Measurements from ENCODE around the gene GAPDHS. TPM values are rescaled to one million over a fixed set of nuclear protein-coding genes. Genes with fewer than 3 reads are reported as not detected.
A peak's percentile ranks its signal among the peaks of the same experiment; 100 is the strongest.

Gene GAPDHS
- polyA plus RNA-seq, 4 donors, result not detected

DNA sequence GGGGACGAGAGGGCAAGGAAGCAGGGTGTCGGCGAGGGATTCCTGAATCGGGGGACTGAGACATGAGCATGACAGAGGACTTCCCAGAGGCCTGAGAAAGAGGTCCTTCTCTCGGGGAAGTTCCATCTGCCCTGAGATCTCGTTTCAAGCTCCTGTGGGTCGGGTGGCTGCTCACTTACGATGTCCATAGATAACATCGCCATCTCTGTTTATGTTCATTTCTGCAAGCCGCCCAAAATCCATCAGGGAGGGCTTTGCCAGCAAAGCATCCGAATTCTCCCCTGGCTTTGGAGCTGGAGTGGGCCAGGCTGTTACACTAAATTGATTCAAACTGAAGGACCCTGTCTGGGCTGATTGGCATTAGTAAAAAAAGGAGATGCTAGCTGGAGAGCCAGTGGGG lies 25.7 kb upstream of the GAPDHS start:
- no peak for FAIRE-seq
- Histone ChIP-seq H3K4me1 (ENCODE audit: control insufficient read depth in 3 of 3, insufficient read depth in 2 of 3, low read depth in 1 of 3, low read length in 2 of 3) (peaks cover 0 to 6% (median 0%) of the 10 kb centered on the region in 3 donors), H3K9me3 (ENCODE audit: control insufficient read depth in 2 of 2, insufficient read depth in 1 of 2, low read depth in 1 of 2, low read length in 1 of 2) (no peaks in the 10 kb centered on the region), H3K36me3 (ENCODE audit: control insufficient read depth in 3 of 3, insufficient read depth in 2 of 3, low read depth in 1 of 3, low read length in 3 of 3) (peaks cover 0 to 19% (median 0%) of the 10 kb centered on the region in 3 donors), H3K27me3 (ENCODE audit: control insufficient read depth in 3 of 3, insufficient read depth in 3 of 3, low read length in 3 of 3) (peaks cover 0 to 17% (median 7%) of the 10 kb centered on the region in 3 donors), H3K27ac (ENCODE audit: low read depth in 1 of 3, low read length in 2 of 3) (no peak overlapping the region), H3K4me3 (ENCODE audit: low read depth in 1 of 3, low read length in 3 of 3) (no peak overlapping the region)
- no peak for DNase-seq
- WGBS, 3 donors, result 80 to 89% (median 83%) methylated on average over 11 of the region's 11 CpGs

- Histone ChIP-seq H3K27ac (ENCODE audit: low read depth in 1 of 3, low read length in 2 of 3) (no peak overlapping the region), H3K4me3 (ENCODE audit: low read depth in 1 of 3, low read length in 3 of 3) (no peak overlapping the region), H3K4me1 (ENCODE audit: control insufficient read depth in 3 of 3, insufficient read depth in 2 of 3, low read depth in 1 of 3, low read length in 2 of 3) (peaks cover 0 to 6% (median 0%) of the 10 kb centered on the region in 3 donors), H3K36me3 (ENCODE audit: control insufficient read depth in 3 of 3, insufficient read depth in 2 of 3, low read depth in 1 of 3, low read length in 3 of 3) (peaks cover 0 to 16% (median 0%) of the 10 kb centered on the region in 3 donors), H3K9me3 (ENCODE audit: control insufficient read depth in 2 of 2, insufficient read depth in 1 of 2, low read depth in 1 of 2, low read length in 1 of 2) (no peaks in the 10 kb centered on the region), H3K27me3 (ENCODE audit: control insufficient read depth in 3 of 3, insufficient read depth in 3 of 3, low read length in 3 of 3) (peaks cover 0 to 22% (median 11%) of the 10 kb centered on the region in 3 donors)
- WGBS, 3 donors, result 83 to 88% (median 85%) methylated on average over 3 of the region's 3 CpGs
- no peak for DNase-seq
- no peak for FAIRE-seq
Observed at GRCh38 chr19:35508129-35508528, 25.1 kb upstream of the GAPDHS start.

- H3K4me1 ChIP-seq (ENCODE audit: control insufficient read depth in 3 of 3, insufficient read depth in 2 of 3, low read depth in 1 of 3, low read length in 2 of 3), result peaks cover 0 to 6% (median 0%) of the 10 kb centered on the region in 3 donors
- 15 to 22% (median 20%) methylated on average over 12 of the region's 12 CpGs for WGBS, 3 donors
- peak overlapping the region in 1 of 3 donors; percentile 67 for H3K27ac ChIP-seq (ENCODE audit: low read depth in 1 of 3, low read length in 2 of 3)
- peaks cover 0 to 11% (median 0%) of the 10 kb centered on the region in 3 donors for H3K36me3 ChIP-seq (ENCODE audit: control insufficient read depth in 3 of 3, insufficient read depth in 2 of 3, low read depth in 1 of 3, low read length in 3 of 3)
- H3K9me3 ChIP-seq (ENCODE audit: control insufficient read depth in 2 of 2, insufficient read depth in 1 of 2, low read depth in 1 of 2, low read length in 1 of 2), result no peaks in the 10 kb centered on the region
- DNase-seq (peak; percentile 37 to 80), FAIRE-seq (no peak)
- peaks cover 0 to 31% (median 11%) of the 10 kb centered on the region in 3 donors for H3K27me3 ChIP-seq (ENCODE audit: control insufficient read depth in 3 of 3, insufficient read depth in 3 of 3, low read length in 3 of 3)
- peak overlapping the region in 1 of 3 donors; percentile 52 for H3K4me3 ChIP-seq (ENCODE audit: low read depth in 1 of 3, low read length in 3 of 3)
Observed at GRCh38 chr19:35509018-35509652, 24.1 kb upstream of the GAPDHS start.

DNA sequence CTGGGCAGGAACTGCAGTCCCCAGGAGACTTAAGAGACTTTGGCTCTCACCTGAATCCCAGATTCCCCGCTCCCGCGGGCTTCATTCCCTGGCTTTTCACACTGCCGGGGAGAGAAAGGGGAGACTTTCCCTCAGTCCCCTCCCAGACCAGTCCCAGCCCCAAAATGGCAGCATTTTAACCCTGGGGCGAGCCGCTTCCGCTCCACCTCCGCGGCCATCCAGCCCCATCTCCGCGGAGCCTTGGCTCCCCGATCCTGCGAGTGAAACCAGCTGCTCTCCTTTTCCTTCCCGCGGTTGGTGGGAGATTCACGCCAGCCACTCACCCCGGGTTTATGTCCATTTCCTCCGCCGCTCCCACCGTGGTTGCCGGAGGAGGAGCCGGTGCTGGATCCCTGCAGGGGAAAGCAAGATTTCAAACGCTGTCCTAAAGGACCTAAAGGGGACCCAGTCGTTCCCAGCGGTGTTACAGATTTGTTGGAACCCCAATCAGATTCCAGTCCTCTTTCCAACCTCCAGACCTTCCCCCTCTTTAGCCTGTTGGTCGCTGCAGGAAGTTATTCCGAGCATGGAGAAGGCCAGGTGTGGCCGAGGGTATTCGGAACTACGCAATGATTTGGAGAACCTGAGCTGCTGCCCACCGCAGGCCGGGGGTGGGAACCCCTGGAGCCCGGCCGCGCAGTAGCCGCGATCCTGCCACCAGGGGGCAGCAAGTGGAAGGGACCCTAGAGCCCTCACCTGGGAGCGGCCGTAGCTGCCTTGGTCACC lies 23.2 kb upstream of the GAPDHS start:
- H3K4me3 ChIP-seq (ENCODE audit: low read depth in 1 of 3, low read length in 3 of 3), result peak overlapping the region in 1 of 3 donors; percentile 52
- H3K36me3 ChIP-seq (ENCODE audit: control insufficient read depth in 3 of 3, insufficient read depth in 2 of 3, low read depth in 1 of 3, low read length in 3 of 3), result peaks cover 0 to 9% (median 0%) of the 10 kb centered on the region in 3 donors
- H3K27me3 ChIP-seq (ENCODE audit: control insufficient read depth in 3 of 3, insufficient read depth in 3 of 3, low read length in 3 of 3), result peaks cover 0 to 37% (median 13%) of the 10 kb centered on the region in 3 donors
- peak overlapping the region in 2 of 3 donors; percentile 23 to 67 for H3K27ac ChIP-seq (ENCODE audit: low read depth in 1 of 3, low read length in 2 of 3)
- DNase-seq, result peak; percentile 66 to 92
- no peaks in the 10 kb centered on the region for H3K9me3 ChIP-seq (ENCODE audit: control insufficient read depth in 2 of 2, insufficient read depth in 1 of 2, low read depth in 1 of 2, low read length in 1 of 2)
- no peak for FAIRE-seq
- 0 to 3% (median 1%) methylated on average over 37 to 39 of the region's 39 CpGs for WGBS, 3 donors
- peaks cover 0 to 6% (median 0%) of the 10 kb centered on the region in 3 donors for H3K4me1 ChIP-seq (ENCODE audit: control insufficient read depth in 3 of 3, insufficient read depth in 2 of 3, low read depth in 1 of 3, low read length in 2 of 3)

- Histone ChIP-seq H3K9me3 (ENCODE audit: control insufficient read depth in 2 of 2, insufficient read depth in 1 of 2, low read depth in 1 of 2, low read length in 1 of 2) (no peaks in the 10 kb centered on the region), H3K4me3 (ENCODE audit: low read depth in 1 of 3, low read length in 3 of 3) (peak overlapping the region in 1 of 3 donors; percentile 52), H3K36me3 (ENCODE audit: control insufficient read depth in 3 of 3, insufficient read depth in 2 of 3, low read depth in 1 of 3, low read length in 3 of 3) (peaks cover 0 to 3% (median 0%) of the 10 kb centered on the region in 3 donors), H3K4me1 (ENCODE audit: control insufficient read depth in 3 of 3, insufficient read depth in 2 of 3, low read depth in 1 of 3, low read length in 2 of 3) (peaks cover 0 to 6% (median 0%) of the 10 kb centered on the region in 3 donors), H3K27ac (ENCODE audit: low read depth in 1 of 3, low read length in 2 of 3) (no peak overlapping the region), H3K27me3 (ENCODE audit: control insufficient read depth in 3 of 3, insufficient read depth in 3 of 3, low read length in 3 of 3) (peaks cover 0 to 37% (median 13%) of the 10 kb centered on the region in 3 donors)
- FAIRE-seq (no peak), DNase-seq (no peak)
- WGBS, 3 donors, result 5 to 13% (median 9%) methylated on average over 14 to 15 of the region's 15 CpGs
Observed at GRCh38 chr19:35510626-35510964, 22.7 kb upstream of the GAPDHS start.

DNA sequence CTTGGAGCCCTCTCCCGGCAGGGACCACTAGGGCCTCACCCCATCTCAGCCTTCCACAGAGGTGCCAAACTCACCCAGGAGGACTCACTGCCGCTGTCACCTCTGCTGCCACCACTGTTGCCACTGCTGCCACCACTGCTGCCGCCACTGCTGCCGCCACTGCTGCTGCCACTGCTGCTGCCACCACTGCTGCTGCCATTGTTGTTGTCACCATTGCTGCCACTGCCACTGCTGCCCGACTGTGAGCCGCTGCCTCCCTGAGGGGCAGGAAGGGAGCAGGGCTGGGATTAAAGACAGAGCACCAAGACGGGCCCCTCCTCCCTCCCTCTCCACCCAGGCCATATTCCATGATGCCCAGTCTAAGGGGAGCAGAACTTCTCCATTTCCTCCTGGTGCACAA lies 21.9 kb upstream of the GAPDHS start:
- Histone ChIP-seq H3K36me3 (ENCODE audit: control insufficient read depth in 3 of 3, insufficient read depth in 2 of 3, low read depth in 1 of 3, low read length in 3 of 3) (peaks cover 0 to 2% (median 0%) of the 10 kb centered on the region in 3 donors), H3K4me3 (ENCODE audit: low read depth in 1 of 3, low read length in 3 of 3) (no peak overlapping the region), H3K9me3 (ENCODE audit: control insufficient read depth in 2 of 2, insufficient read depth in 1 of 2, low read depth in 1 of 2, low read length in 1 of 2) (no peaks in the 10 kb centered on the region), H3K4me1 (ENCODE audit: control insufficient read depth in 3 of 3, insufficient read depth in 2 of 3, low read depth in 1 of 3, low read length in 2 of 3) (peaks cover 0 to 6% (median 0%) of the 10 kb centered on the region in 3 donors), H3K27me3 (ENCODE audit: control insufficient read depth in 3 of 3, insufficient read depth in 3 of 3, low read length in 3 of 3) (peaks cover 0 to 37% (median 13%) of the 10 kb centered on the region in 3 donors), H3K27ac (ENCODE audit: low read depth in 1 of 3, low read length in 2 of 3) (no peak overlapping the region)
- WGBS, 3 donors, result 67 to 73% (median 73%) methylated on average over 5 to 7 of the region's 7 CpGs
- FAIRE-seq (no peak), DNase-seq (no peak)

DNA sequence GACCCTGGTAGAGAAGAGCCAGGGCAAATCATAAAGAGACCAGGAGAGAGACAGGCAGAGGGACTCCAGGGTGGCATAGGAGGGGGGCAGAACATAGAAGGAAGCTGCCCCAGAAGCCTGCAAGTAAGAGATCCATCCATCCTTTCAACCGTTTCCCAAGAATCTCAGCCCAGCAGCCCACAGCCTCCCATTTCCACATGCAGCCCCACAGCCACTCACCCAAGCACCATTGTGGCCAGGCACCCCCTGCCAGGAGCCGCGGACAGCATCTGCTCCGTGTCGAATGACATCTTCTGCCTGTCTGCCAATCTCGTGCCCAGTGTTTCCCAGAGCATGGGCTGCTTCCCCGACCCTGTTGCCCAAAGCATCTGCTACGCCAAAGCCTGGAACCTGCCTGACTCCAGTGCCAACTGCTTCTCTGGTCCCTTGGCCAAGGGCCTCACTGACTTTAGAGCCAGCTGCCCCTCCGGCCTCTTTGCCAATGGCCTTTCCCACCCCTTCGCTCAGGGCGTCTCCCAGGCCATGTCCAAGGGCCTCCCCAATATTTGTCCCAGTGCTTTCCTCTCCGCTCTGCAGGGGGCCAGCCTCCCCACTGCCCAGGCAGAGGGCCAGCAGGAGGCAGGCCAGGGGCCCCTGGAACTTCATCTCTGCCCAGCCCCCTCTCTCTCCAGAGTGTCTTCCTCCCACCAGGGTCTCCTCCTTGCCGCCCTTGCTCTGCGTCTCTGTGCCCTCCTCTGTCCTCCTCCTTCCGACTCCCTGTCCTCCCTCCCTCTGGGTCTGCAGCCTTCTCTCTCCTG lies 20.2 kb upstream of the GAPDHS start:
- Histone ChIP-seq H3K4me1 (ENCODE audit: control insufficient read depth in 3 of 3, insufficient read depth in 2 of 3, low read depth in 1 of 3, low read length in 2 of 3) (peaks cover 0 to 6% (median 0%) of the 10 kb centered on the region in 3 donors), H3K27ac (ENCODE audit: low read depth in 1 of 3, low read length in 2 of 3) (no peak overlapping the region), H3K27me3 (ENCODE audit: control insufficient read depth in 3 of 3, insufficient read depth in 3 of 3, low read length in 3 of 3) (peaks cover 0 to 37% (median 11%) of the 10 kb centered on the region in 3 donors), H3K36me3 (ENCODE audit: control insufficient read depth in 3 of 3, insufficient read depth in 2 of 3, low read depth in 1 of 3, low read length in 3 of 3) (no peaks in the 10 kb centered on the region), H3K9me3 (ENCODE audit: control insufficient read depth in 2 of 2, insufficient read depth in 1 of 2, low read depth in 1 of 2, low read length in 1 of 2) (no peaks in the 10 kb centered on the region), H3K4me3 (ENCODE audit: low read depth in 1 of 3, low read length in 3 of 3) (no peak overlapping the region)
- 76 to 82% (median 81%) methylated on average over 14 to 15 of the region's 15 CpGs for WGBS, 3 donors
- DNase-seq (no peak), FAIRE-seq (no peak)
